Neural crest cell (in vitro differentiated cells): ENCODE measurements around the gene ZDHHC6. TPM values are rescaled to one million over a fixed set of nuclear protein-coding genes. Genes with fewer than 3 reads are reported as not detected.

Experiments used
- DNase-seq: peaks from one replicate; pipeline ENCODE4 v3.0.0; 2021; ENCODE audit warnings: low read depth, mixed read lengths, low spot score
- H3K27ac Mint-ChIP-seq: one replicate; pipeline ENCODE4 v1.8.0; 2021; ENCODE audit warnings: mild to moderate bottlenecking, mixed read lengths; ENCODE audit not compliant: unreplicated experiment
- H3K27me3 Mint-ChIP-seq: 2 replicates; pipeline ENCODE4 v1.8.0; 2021; ENCODE audit warnings: low read depth, mild to moderate bottlenecking, mixed read lengths
- H3K36me3 Mint-ChIP-seq: 2 replicates; pipeline ENCODE4 v1.8.0; 2021; ENCODE audit warnings: low read depth, mild to moderate bottlenecking, mixed read lengths
- H3K4me1 Mint-ChIP-seq: 2 replicates; pipeline ENCODE4 v1.8.0; 2021; ENCODE audit warnings: mixed read lengths
- H3K4me3 Mint-ChIP-seq: one replicate; pipeline ENCODE4 v1.8.0; 2021; ENCODE audit warnings: mild to moderate bottlenecking, mixed read lengths
- H3K9me3 Mint-ChIP-seq: 2 replicates; pipeline ENCODE4 v1.8.0; 2021; ENCODE audit warnings: mixed read lengths
- total RNA-seq: library from RNA; stranded (reverse); gene quantifications from 2 replicates; pipeline ENCODE4 v1.2.1, GENCODE V29; 2021
- TF ChIP-seq, protein P1 (sequence below): fragments of 200-600 bp; sonication (generic); conservative IDR thresholded peaks from 2 replicates; pipeline ENCODE4 v1.5.0; 2021; ENCODE audit warnings: antibody characterized with exemption, mild to moderate bottlenecking

The ZDHHC6 gene
- total RNA-seq, 1 donor from 2014 or later: 45.0 TPM

- no peak overlapping the region for H3K4me3 Mint-ChIP-seq
- TF ChIP-seq, protein P1, sequence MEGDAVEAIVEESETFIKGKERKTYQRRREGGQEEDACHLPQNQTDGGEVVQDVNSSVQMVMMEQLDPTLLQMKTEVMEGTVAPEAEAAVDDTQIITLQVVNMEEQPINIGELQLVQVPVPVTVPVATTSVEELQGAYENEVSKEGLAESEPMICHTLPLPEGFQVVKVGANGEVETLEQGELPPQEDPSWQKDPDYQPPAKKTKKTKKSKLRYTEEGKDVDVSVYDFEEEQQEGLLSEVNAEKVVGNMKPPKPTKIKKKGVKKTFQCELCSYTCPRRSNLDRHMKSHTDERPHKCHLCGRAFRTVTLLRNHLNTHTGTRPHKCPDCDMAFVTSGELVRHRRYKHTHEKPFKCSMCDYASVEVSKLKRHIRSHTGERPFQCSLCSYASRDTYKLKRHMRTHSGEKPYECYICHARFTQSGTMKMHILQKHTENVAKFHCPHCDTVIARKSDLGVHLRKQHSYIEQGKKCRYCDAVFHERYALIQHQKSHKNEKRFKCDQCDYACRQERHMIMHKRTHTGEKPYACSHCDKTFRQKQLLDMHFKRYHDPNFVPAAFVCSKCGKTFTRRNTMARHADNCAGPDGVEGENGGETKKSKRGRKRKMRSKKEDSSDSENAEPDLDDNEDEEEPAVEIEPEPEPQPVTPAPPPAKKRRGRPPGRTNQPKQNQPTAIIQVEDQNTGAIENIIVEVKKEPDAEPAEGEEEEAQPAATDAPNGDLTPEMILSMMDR: no peak
- H3K27me3 Mint-ChIP-seq: no peaks in the 10 kb centered on the region
- H3K27ac Mint-ChIP-seq: no peak overlapping the region
- H3K36me3 Mint-ChIP-seq: no peaks in the 10 kb centered on the region
- no peaks in the 10 kb centered on the region for H3K9me3 Mint-ChIP-seq
- no peaks in the 10 kb centered on the region for H3K4me1 Mint-ChIP-seq
- no peak for DNase-seq
Observed at GRCh38 chr10:112484399-112484798, 37.7 kb upstream of the ZDHHC6 start.

DNA sequence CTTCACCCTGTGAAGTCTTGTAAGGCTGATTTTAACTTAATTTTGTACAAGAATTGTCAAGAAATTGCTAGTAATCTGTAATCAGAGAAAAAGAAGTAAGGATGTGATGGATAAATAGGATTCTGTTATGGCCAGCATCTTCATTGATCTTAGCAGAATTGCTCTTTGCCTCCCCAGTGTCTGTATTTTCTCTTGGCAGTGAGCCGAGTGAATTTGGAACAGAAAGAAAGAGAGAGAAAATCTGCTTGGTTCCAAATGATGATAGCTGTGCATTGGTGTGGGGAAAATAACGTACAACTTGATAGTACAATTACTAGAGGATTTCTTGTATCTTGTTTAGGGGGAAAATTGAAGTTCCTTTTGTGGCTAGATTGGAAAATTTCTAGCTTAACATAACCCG, 34.9 kb upstream of the ZDHHC6 start:
- Mint-ChIP-seq H3K4me3 (no peak overlapping the region), H3K27me3 (no peaks in the 10 kb centered on the region), H3K27ac (no peak overlapping the region), H3K9me3 (no peaks in the 10 kb centered on the region), H3K4me1 (no peaks in the 10 kb centered on the region), H3K36me3 (no peaks in the 10 kb centered on the region)
- TF ChIP-seq, protein P1: no peak
- no peak for DNase-seq

DNA sequence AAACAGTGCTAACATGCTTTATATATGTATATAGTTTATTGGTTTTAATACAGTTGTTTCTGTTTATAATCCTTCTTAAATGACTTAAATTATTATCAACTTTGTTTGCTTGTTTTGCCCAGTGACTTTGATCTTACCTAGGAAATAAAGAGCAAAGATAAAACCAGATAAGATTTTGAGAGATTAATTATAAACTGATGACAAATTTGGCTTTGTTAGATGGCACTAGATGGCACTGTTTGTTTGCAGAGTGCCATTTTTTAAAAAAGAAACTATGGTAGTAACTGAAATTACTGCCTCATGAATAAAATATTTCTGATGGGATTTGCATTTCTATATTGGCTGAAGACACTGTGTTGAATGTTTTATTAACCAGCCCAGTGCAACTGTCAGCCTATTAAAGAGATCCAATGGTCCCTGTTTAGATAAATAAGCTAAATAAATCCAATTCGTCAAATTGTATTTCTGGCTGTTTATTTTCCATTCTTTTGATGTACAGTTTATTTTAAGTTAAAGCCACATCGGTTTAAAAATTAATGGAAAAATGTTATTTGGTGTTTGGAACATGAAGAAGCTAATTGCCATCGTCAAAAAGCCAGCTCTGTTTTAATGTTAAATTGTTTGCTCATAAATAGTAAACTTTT, 29.0 kb upstream of the ZDHHC6 start:
- DNase-seq: no peak
- H3K4me3 Mint-ChIP-seq: no peak overlapping the region
- no peaks in the 10 kb centered on the region for H3K27me3 Mint-ChIP-seq
- H3K4me1 Mint-ChIP-seq: peaks cover 6% of the 10 kb centered on the region
- TF ChIP-seq, protein P1: peak; percentile 56
- H3K27ac Mint-ChIP-seq: no peak overlapping the region
- H3K36me3 Mint-ChIP-seq: no peaks in the 10 kb centered on the region
- no peaks in the 10 kb centered on the region for H3K9me3 Mint-ChIP-seq

DNA sequence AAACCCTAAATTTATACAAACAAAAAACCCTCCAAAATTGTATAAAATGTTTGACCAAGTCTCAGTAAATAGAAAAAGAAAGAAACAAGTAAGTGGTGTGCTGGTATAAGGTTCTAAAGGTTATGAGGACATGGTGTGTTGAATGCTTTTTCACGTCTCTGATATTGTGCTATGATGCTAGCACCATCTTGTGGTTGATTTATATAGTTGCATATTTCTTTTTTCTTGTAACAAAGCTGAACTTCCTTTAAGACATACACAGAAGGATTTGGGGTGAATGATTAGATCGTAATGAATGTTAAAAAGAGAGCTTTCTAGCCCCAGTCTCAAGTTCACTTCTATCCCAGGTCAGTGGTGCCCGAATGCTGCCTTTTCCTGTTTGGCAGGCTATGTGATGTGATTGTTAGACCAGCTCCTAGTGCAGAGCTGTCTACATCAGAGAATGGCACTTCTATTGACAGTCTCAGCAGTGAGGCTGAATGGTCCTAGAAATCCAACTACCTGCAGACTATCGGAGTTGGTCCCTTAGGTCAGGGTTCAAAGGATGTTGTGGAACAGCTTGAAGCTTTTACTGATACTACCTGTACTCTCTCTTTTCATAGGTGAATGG, 25.3 kb upstream of the ZDHHC6 start:
- Mint-ChIP-seq H3K27ac (no peak overlapping the region), H3K9me3 (no peaks in the 10 kb centered on the region), H3K36me3 (no peaks in the 10 kb centered on the region), H3K4me1 (peaks cover 13% of the 10 kb centered on the region), H3K4me3 (no peak overlapping the region), H3K27me3 (no peaks in the 10 kb centered on the region)
- DNase-seq: no peak
- TF ChIP-seq, protein P1: peak; percentile 83

DNA sequence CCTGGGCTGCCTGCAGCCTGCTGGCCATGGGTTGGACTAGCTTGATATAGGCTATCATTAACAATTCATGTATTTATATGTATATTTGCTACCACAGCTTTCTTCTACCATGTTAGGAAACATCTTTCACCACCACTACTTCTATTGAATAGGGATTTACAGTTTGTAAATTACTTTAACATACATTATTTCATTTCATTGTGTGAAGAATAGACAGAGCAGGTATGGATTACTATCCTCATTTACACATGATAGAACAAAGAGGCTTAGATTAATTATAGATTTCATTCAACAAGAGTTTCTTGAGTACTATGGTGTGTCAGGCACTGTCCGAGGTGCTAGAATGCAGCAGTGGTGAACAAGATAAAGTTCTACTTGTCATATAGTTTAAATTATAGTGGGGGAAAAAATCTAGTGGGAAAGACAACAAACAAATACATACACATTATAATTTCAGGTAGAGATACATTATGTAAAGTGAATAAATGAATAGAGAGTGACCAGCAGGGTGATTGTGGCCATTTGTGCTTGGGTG, 20.9 kb upstream of the ZDHHC6 start:
- H3K9me3 Mint-ChIP-seq: no peaks in the 10 kb centered on the region
- no peak overlapping the region for H3K4me3 Mint-ChIP-seq
- no peaks in the 10 kb centered on the region for H3K27me3 Mint-ChIP-seq
- H3K27ac Mint-ChIP-seq: no peak overlapping the region
- H3K36me3 Mint-ChIP-seq: peaks cover 20% of the 10 kb centered on the region
- TF ChIP-seq, protein P1: no peak
- DNase-seq: no peak
- H3K4me1 Mint-ChIP-seq: peaks cover 13% of the 10 kb centered on the region
